ENCODE measurements around the gene PAK5.
A peak's percentile ranks its signal among the peaks of the same experiment; 100 is the strongest.

PAK5 gene

DNA sequence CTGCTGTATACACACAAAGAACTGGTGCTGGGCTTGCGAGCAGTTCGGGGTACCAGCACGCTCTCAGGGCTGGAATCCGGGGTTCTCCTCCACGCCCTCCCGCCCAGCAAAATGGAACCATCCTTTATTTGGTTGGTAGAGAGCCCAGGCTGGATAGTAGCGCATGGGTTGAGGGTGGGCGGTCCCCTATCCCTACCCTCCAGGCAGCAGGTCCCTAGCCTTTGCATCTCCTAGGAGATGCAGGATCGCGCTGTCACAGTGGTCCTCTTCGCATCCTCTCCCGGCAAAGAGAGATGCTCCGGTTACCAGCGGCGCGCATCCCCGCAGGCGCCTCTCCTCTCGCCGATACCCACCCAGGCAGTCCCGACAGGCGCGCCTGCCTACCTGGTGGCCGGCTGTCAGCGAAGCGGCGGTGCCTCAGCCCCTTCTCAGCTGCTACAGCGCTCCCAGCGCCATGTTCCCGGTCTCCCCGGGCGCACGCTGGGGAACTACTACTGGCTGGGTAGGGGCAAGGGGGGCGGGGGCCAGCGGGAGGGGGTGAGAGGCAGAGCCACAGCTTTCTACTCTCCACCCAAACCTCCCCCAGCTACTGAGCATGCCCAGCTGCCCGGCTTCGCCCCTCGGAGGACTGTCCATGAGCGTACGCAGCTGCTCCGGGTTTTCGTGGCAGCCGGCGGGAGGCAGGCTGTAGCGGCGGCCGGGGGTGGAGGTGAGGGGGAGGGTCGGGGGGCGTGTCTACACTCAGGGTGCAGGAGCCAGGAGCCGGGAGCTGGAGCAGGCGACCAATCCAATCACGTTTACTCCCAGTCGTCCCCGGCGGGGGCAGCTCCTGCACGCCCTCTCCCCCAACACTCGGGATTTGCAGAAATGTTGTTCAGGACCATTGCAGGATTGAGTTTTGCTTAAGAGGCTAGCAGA lies at the start of gene PAK5:
PAK5 (minus strand) TSS at position 699 of the 918 bp plus-strand sequence. CDS start 194,748 bp downstream, outside the sequence.
- DNase-seq: peak; percentile 72

DNA sequence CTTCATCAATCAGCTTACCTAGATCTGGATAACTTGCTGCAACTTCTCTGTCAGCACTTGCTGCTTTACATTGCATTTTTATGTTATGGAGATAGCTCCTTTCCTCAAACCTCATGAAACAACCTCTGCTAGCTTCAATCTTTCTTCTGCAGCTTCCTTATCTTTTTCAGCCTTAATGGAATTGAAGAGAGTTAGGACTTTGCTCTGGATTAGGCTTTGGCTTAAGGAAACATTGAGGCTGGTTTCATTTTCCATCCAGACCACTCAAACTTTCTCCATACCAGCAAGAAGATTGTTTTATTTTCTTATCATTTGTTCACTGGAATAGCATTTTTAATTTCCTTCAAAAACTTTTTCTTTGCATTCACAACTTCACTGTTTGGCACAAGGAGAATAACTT lies 48.8 kb upstream of the PAK5 start:
- no peak for DNase-seq

DNA sequence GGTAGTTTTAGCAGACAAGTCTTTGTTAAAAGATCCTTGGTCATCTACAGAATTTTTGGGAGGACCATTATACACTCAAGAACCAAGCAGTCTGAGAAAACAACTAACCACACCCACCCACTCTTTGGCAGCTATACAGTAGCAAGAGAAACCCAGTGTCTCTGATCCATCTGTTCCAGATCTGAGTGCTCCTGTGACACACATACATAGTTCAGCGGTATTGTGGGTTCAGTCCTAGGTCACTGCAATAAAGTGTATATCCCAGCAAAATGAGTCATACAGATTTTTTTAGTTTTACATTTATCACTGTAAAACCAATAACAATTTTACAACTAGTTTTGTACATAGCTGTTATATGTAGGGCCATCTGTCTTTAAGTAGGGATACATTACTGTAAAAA lies 47.4 kb upstream of the PAK5 start:
- DNase-seq: no peak

DNA sequence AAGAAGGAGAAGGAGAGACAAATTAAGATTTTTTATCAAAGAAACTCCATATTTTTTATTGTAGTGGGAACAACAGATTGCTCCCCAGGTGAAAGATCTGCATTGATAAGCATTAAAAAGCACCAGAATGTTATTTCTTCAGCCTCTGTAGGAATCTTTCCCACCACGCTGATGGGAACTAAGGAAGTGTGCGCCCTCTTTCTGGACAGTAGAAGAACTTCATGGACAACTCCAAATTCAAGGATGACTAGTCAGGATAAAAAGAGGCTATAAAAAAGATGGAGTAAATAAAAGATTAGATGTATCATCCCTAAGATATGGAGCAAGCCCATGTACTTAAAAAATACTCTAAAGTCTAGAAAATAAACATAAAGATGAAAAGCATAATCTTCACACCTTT lies 45.8 kb upstream of the PAK5 start:
- DNase-seq: no peak

DNA sequence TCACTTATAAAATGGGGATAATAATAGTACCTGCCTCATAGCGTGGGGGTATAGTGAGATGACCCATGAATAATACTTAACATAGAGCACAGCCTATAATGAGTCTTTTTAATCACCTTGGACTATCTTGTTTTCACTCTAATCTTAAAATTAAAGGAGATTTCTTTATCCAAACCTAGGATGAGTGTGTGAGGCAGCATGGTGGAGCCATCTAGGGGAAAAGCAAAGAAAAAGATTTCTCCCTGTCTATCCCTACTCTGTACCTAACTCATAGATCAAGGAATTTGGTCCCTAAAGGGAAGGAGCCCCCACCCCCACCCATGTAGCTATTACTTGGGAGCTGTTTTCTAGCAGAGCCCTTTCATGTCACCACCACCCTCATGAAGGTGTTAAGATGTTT lies 45.2 kb upstream of the PAK5 start:
- no peak for DNase-seq

DNA sequence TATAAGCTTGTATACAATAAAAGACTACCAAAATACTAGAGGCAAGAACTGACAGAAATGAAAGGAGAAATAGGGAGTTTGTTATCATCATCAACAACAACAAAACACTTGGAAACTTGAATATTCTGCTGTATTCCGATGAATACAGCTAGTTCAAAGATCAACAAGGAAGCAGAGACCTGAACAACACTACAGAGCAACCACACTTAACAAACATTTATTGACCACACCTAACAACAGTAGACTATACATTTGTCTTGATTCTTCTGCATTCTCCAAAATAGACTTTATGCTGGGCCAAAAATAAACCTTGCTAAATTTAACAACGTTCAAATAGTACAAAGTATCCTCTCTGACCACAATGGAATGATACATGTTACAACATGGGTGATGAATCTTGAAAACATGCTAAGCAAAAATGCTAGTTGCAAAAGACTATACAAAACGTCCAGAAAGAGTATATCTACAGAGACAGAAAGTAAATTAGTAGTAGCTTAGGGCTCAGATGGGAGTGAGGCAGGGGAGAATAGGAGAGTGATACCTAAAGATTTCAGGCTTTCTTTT lies 39.1 kb upstream of the PAK5 start:
- DNase-seq: no peak

DNA sequence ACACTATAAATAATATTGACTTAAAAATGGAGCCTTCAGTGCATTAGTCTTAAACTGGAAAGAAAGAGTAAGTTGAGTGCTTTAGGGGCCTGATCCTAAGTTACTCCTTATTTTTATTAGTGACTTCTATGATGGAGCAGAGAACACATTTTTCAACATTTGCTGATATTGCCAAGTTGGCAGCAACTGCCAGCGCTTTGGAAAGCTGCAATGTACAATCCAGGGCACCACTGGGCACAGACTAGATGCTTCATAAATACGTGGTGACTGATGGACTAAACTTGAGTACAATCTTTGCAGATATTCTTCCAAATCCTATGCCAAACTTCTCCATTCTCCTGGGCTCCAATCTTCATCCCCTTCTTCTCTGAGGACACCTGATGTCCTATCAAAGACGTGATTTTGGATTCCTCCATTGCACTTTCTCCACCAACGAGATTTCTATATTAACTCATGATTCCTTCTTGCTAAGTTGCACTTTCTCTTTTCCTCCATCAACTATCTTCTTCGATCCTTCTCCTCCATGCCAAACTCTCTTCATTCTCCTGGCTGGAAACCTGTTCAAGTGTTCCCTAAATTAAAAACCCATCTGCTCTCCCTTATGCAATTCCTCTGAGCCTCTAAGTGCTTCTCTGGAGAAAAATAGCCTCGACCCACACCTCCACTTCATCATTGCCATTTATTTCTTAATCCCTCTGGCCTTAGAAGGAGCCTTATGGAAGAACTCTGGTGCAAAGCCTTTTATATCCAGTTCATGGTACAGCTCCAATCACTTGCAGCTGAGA lies 28.5 kb upstream of the PAK5 start:
- no peak for DNase-seq

DNA sequence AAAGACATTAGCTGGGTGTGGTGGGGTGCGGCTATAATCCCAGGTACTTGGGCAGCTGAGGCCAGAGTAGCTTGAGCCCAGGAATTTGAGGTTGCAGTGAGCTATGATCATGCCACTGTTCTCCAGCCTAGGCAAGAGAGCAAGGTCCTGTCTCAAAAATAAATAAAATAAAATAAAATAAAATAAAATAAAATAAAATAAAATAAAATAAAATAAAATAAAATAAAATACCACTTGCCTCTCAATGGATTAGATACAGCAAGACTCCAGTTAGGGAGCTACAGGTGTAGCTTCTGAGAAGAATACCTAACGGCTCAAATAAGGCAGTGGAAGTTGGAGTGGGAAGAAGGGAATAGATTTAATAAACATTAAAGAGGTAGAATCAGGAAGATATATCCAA lies 13.7 kb upstream of the PAK5 start:
- DNase-seq: no peak

DNA sequence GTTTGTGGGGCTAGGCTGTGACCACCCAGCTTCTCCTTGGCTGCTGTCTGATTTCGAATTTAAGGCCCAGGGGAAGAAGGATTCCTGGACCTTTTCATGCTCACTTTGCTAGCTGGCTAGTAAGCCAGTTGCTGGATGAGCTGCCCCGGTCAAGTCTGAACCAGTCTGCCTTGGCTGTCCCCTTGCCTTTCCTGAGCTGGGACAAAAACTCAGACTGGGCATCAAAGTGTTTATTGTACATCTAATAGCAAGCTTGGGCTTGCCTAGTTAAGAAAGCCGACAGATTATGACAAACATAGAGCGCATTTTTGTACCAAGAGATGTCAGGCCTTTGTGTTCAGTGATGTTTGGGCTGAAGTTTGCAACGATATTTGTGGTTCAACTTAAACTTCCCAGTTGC lies 750 bp upstream of the PAK5 start:
- no peak for DNase-seq

DNA sequence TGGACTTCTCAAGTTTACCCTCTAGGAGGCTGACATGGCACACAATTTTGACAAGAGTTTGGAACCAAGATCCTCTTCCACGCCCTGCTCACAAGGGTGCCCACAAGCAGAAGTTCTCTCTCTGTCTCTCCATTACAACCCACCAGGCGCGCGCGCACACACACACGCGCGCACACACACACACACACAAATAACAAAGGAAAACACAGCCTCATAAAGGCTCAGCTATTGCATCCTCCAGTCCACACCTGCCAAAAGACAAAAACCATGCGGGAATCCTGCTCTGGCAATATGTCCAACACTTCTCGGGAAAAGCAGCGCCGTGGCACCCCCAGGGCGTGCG lies 870 bp downstream of the PAK5 start:
- no peak for DNase-seq

DNA sequence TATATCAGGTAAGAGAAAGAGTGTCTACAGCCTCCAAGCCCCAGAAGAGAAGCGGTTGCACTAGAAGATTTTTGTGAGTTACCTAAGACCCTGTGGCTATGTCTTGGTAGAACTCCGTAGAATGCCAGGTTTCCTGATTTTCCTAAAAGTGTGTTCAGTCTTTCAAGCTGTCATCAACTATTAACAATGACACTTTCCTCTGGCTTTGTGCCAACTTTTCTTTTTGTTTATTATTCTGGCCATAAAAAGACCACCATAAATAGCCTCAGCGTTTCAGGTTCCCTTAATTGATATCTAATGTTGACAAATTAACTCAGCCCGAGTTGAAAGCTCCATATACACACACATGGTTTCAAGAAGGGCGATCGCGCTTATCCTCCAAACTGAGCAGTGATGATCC lies 1.2 kb downstream of the PAK5 start:
- DNase-seq: no peak

DNA sequence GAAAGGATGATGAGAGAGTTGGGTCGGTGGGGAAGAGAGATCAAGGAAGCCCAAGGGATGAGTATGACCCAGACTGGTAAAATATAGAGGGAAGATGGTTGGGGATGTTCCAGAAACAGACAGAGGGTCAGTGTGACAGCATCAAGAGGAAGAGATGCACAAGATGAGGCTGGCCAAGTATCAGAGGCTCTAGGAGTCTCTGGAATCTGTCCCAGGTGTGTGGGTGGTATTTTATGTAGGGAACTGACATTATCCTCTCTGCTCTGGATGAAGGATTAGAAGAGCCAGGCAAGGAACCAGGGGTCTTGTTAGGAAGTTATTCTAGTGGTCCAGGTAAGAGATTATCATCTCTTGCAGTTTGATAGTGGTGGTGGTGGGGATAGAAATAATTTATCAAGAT lies 3.6 kb downstream of the PAK5 start:
- no peak for DNase-seq

DNA sequence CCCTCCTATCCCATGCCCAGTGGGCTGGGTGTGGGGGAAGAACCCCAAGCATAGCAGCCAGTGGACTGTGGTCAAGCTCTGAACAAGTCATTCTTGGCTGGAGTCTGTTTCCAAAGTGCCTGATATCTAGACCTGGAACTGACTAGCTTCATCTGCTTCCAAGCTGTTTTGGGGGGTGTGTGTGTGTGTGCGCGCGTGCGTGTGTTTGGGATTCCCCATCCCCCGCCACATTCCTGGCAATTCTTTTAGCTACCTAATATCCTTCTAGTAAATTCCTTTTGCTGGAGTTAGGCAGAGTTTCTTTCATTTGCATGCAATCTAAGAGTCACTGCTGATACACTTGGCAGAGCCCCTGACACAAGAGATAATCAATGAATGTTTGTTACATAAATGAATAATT lies 7.8 kb downstream of the PAK5 start:
- DNase-seq: no peak

DNA sequence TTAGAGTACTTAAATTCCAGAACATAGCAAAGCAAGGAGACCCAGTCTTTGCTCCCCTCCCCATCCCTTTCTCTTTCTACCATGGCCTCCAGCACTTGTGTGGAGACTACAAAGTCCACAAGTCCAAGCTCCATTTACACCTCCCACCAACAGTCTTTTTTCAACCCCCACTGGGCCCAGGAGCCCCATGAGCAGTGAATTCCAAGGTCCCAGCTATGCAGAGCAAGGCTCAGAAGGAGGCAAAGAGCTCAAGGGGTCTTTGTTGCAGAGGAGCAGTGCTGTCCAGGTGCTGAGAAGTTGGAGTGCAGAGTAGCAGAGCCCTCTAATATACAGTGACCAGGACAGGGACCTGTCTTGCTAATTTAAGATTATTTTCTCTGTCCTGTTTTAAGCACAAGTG lies 9.0 kb downstream of the PAK5 start:
- DNase-seq: no peak

DNA sequence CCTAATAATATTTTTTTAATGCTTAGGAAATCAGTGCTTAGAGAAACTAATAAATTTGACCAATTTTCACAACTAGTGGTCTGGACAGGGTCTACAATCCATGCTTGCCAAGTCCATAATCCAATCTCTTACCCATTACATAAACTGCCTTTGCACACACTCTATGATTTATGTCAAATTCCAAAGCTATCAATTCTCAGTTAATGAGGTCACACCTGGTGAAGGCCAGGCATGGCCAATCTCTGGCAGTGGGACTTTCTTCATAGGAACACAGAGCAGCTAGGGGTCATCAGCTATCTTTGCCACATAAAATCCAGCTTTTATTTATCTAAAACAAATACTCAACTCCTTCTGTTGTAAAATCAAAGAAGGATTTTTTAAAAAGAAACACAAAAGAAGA lies 21.2 kb downstream of the PAK5 start:
- DNase-seq: no peak

DNA sequence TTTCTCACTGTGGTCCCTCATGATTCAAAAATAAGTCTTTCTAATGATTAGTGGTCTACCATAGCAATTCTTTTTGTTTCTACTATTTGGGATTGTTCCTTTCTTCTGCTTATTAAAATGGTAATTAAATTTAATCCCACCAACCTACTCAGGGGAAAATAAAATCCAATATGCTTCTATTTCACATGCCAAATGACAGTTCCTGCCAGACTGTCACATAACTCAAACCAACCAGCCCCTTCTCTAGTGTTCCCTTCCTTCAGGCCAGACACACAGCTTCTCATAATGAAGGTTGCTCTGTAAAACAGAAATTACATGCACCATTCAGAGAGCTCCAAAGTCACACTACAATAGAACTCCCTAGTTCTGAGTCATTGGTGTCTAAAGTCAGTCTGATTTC lies 23.2 kb downstream of the PAK5 start:
- no peak for DNase-seq

DNA sequence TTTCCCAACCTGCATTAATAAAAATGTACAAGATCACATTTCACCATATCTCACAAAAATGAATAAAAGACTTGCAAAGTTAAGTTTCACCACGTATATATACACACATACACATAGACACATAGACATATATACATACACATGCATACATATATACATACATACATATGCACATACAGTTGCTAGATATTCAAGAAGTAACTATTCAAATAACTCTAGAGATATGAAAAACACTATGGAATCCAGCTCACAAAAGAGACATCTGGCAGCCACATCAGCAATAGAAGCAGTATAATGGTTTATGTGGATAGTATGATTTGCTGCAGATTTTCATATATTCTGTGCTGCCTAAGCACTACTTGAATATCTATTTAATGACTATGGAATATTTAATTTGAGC lies 28.1 kb downstream of the PAK5 start:
- DNase-seq: no peak

DNA sequence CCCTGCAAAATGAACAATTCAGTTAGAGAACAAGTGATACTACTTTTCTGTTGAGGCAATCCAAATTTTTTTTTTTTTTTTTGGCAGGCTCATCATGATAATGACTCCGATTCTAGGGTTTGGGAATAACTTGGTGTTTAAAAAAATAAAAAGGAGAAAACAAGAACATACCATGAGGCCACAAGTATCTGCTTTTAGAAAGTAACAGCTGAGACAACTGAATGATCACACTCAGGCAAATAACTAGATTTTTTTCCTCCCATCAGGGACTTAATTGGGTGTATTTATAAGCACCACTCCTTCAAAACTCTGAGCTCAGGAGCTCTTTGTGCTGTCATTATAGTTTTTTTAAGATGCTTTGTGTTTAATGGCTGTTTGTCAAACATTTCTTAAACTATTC lies 29.6 kb downstream of the PAK5 start:
- no peak for DNase-seq

DNA sequence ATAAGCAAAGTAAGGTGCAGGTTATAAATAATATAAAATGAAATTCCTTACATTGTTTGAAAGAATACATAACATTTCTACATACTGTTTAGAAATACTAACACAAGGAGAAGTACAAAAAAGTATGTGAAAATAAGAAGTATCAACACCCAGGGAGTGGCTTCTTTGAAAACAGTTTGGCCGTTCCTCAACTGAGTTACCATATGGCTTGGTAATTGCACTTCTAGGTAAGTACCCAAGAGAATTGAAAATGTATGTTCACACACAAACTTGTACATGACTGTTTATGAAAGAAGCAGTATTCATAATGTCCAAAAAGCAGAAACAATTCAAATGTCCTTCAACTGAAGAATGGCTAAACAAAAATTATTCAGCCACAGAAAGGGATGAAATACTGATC lies 30.7 kb downstream of the PAK5 start:
- no peak for DNase-seq

DNA sequence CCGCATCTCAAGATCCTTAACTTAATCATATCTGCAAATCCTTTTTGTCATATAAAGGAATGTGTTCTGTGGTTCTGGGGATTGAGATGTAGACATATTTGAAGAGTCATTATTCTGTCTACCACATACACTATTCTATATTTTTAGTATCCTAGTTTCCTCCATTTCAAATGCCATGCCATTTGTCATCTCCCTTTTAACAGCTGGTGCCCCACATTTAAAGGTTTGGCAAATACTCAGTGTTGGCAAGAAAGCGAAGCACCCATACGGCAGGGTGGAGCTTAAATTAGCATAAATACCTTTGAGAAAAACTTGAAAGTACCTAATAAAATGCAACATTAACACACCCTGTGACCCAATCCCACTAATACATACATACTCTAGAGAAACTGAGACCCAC lies 31.7 kb downstream of the PAK5 start:
- DNase-seq: no peak

DNA sequence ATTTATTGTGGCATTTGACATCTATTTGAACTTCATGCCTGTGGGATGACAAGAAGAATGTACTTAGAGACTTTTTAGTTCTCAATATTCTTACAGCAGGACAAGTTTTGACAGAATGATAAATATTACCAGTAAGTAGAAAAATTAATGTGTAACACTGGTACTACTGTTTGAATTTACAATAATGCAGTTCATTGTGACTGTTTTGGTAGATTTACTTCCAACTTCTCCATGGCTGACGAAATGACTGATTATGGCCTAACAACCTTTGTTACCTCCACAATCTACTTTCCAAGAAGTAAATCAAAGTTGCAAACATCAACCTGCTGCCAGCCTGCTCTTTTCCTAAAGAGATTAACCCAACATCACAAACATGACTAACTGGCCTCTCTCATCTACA lies 38.5 kb downstream of the PAK5 start:
- DNase-seq: no peak

DNA sequence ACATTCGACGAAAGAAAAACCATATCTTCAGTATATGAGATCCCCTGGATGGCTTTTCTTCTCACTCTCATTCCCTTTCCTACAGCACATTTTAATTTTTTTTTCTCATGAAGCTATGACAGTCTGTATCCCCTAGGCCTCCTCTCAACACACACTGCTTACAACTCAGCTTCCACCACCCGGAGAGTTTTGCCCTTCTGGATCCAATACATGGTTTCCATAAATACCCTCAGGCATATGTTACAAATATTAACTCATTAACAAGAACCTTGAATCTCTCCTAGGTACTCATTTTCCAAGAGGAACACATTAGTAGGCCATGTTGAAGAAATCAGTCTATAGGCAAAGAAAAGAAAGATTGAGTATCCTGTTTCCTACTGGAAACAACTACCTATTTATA lies 44.0 kb downstream of the PAK5 start:
- no peak for DNase-seq

DNA sequence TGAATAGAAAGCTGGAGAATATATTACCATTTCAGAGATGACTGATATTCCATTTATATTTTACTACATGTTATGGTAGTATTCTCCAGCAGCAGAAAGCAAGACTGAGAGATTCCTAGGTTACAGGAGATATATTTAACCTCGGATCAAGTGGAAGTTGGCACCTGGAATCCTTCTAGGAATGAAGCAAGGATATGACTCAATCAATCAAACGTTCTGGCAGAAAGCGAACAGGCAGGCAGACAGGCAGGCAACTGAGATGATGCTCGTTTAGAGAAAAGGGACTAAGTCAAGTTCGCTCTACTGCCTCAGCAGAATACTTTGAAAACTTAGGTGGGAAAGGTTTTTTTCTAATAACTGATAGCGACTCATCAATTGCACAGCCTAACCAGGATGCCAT lies 46.2 kb downstream of the PAK5 start:
- no peak for DNase-seq

DNA sequence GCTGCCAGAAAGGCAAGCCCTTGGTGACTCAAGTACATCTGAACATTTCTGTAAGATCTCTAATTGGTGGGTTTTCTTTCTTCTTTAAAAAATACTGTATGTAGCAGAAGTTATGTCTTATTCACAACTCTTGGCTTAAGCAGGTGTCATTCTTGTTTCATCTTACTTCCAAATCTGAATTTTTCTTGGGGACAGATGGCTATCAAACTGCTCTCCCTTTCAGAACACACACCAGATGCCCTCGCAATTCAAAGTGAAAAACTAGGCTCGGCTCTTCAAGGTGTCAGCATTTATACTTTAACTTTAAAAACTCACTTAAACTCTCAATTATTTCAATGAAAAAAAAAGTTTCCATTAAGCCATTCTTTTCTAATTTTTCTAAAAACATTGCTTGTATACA lies 49.7 kb downstream of the PAK5 start:
- DNase-seq: no peak
